Activated T-helper 9 cell treated with anti-CD3 and anti-CD28 coated beads, Interleukin-2, amount 50 U/mL, for 16 hours (primary cell): ENCODE data around the gene DHX9.

ENCODE experiments used
- DNase-seq: peaks from one replicate; pipeline ENCODE4 v3.0.0-alpha.2; 2020; ENCODE audit warnings: low read depth

Gene DHX9

DNA sequence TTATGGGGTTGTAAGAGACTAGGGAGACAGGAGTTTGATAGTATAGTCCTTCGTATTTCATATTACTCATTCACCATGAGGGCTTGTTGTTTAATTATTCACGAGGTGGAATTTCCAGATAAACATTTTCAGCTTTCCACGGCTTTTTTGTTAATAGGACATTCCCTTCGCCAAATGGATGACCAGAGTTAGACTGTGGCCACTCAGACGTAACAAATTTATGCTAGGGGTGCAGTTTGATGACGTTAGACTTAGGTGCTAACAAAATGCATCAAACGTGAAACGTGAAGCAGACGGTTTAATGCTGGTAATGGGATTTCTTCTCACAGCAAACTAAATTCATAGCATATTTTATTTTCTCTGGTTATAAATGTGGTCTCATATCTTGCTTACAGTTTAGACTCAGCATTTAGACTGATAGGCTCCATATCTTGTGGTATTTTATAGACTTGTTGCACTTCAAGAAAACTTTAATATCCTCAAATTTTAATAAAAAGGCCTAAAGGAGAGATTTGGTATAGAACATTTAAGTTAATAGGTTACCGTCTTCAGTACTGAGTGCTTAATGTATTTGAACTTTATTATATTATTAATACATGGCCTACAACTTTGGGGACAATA lies 2.3 kb downstream of the DHX9 start:
- no peak for DNase-seq

DNA sequence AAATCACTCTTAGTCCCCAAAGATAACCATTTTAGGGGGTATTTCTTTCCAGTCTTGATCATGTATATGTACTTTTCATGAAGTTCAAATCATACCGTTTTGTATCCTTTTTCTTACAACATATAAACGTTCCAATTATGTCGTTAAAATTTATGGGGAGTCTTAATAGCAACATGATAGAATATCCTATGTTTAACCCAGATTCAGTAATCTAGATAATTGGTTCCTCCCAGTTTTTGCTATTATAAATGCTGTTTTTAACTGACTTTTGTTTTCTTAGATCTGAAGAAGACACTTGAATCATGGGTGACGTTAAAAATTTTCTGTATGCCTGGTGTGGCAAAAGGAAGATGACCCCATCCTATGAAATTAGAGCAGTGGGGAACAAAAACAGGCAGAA lies 3.1 kb downstream of the DHX9 start:
- DNase-seq, result no peak

DNA sequence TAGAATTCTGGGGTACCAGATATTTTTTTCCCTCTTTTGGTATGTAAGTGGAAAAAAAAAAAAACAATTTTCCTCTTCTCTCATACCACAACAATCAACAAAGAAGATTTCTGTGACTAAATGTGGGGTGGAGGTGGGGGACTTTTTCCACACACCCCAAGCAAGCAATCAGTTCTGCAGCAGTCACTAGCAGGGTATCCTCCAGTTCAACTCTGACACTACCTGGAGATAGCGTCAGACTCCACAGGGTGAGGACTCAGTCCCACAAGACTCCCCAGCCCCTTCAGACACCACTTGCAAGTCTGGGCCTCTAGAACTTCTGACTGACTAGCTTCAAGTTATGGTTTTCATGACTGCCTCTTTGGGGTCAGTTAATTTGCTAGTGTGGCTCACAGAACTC lies 6.2 kb downstream of the DHX9 start:
- DNase-seq, result no peak

DNA sequence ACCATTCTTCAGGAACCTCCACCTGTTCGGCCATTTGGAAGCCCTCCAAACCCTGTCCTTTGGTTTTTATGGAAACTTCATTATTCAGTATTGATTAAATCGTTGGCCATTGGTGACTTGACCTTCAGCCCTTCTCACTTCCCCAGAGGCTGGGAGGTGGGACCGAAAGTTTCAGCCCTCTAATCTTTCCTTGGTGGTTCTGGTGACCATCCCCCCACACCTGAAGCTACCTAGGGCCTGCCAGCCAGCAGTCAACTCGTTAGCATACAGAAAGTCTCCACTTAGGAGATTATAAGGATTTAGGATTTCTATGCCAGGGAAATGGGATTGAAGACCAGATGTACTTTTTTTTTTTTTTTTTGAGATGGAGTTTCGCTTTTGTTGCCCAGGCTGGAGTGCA lies 6.7 kb downstream of the DHX9 start:
- no peak for DNase-seq

DNA sequence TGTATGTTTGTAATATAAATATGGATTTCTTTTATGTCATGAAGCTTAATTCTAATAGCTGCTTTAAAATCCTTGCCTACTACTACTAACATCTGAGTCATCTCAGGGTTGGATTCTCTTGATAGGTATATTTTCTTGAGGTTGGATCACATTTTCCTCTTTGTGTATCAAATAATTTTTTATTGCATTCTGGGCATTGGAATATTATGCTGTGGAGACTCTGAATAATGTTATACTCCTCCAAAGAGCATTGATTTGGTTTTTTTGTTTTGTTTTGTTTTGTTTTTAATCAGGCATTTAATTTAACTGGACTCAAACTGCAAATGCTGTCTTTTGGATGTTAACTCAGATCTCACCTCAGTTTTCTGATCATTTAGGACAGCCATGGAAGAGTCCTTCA lies 8.0 kb downstream of the DHX9 start:
- no peak for DNase-seq

DNA sequence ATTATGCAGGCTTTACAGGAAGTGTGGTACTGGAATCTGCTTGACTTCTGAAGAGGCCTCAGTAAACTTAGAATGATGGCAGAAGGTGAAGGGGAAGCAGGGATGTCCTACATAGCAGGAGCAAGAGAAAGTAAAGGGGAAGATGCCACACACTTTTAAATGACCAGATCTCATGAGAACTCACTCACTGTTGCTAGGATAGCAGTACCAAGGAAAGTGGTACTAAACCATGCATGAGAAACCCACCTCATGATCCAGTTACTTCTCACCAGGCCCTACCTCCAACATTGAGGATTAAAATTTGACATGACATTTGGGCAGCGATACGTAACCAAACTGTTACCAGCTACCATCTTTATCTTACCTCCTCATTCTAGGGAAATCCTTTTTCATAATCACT lies 9.6 kb downstream of the DHX9 start:
- DNase-seq, result no peak

DNA sequence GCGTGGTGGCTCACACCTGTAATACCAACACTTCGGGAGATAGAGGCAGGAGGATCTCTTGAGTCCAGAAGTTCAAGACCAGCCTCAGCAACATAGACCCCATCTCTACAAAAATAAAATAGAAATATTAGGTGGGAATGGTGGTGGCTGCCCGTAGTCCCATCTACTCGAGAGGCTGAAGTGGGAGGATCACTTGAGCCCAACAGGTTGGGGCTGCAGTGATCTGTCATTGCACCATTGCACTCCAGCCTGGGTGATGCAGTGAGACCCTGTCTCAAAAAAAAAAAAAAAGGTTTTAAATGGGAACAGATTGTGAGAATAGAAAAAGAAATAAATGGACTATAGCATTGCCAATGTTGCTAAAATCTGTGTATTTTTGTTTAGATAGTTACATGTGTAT lies 11.2 kb downstream of the DHX9 start:
- DNase-seq, result no peak

DNA sequence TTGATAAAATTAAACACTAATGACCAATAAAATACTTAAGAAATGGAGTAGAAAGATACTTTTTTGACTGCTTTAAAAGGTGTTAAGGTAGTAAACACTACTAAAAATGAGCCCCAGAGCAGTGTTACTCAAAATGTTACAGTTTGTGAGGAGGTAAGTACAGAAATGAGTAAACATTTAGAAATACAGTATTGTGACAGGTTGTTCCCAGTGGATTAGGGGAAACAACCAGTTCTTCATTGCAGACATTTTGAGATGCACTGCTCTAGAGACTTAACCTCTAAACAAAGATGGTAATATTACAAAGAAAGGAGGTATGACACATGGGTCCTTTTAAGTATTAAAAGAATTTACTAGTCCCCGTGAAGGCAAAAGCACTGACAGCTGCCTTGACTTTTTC lies 12.7 kb downstream of the DHX9 start:
- no peak for DNase-seq

DNA sequence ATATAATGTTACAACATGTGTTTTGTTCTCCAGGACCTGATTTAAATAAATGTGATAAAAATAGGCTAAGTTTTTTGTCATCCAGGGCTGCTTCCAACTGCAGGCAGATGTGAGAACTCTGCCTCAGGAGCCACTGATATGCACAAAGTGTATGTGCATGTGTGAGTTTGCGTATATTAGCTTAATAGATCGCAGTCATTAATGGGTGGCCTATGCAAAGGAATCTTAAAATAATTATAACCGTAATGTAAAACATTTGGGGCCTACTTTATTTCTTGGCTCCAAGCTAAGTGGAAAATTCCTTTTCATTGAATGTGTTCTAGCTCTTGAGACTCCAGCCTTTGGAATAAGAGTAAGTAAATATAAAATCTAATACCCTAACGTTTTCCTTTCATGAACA lies 16.8 kb downstream of the DHX9 start:
- no peak for DNase-seq

DNA sequence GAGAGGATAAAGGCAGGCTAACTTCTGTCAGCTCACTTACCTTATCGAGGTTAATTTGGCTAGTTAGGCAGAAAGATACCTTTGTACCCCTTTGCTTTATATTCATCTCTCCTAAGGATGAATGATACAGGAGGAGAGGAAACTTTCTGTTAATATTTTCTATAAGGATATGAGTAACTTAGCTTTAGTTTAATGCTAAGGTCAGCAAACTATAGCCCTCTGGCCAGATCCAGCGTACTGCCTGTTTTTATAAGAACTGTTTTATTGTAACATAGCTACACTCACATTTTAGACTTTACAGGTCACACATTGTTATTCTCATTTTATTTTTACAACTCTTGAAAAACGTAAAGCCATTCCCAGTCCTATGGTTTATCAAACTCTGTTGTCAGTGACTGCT lies 18.1 kb downstream of the DHX9 start:
- DNase-seq, result no peak

DNA sequence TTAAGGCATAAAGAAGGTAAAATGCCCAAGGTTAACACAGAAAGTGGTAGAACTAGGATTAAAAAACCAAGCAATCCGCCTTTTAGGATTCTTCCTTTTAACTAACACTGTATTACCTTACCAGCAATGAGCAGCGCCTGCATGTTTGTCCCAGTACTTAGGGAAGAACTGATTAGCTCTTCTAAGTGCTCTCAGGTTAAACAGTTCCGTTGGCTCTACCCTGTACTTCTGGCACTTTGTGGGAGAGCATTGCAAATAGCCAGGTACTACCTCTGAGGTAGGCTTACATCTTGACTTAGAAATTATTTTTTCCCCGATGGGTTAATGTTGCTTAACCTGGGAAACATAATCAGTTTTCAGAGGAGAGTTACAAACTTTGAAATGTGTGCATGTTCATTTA lies 21.5 kb downstream of the DHX9 start:
- DNase-seq, result no peak

DNA sequence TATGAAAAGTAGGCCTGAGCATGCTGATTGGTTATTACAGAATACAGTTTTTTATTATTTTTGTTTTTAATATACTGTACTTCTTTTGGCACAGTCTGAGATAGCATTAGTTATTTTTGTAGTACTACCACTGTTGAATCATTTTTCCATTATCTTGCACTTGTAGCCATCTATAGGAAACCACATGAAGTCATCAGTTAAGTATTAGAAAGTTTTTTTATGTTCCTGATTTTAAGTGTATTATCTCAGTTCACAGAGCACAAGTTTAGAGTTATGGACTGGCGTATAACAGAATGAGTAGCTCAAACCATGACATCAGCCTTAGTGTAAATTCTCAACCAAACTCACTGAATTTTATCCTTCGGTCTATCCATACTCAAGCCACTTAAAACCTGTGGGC lies 22.8 kb downstream of the DHX9 start:
- DNase-seq, result no peak

DNA sequence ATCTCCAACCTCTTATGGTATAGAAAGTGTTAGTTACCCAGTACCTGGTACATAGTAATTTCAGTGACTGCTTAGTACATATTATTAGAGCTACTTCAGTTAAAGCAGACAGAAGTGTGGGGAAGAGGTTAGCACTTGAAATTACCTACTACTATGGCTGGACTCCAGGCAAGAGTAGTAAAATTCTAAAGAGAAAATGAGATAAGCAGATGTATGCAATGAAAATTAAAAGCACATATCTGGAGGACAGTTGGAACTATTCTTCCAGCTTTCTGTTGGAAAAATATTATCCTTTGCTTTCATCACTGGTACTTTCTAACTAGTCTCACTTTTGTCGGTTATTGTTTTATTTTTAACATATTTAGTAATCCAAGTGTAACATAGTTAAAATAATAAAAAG lies 23.7 kb downstream of the DHX9 start:
- no peak for DNase-seq

DNA sequence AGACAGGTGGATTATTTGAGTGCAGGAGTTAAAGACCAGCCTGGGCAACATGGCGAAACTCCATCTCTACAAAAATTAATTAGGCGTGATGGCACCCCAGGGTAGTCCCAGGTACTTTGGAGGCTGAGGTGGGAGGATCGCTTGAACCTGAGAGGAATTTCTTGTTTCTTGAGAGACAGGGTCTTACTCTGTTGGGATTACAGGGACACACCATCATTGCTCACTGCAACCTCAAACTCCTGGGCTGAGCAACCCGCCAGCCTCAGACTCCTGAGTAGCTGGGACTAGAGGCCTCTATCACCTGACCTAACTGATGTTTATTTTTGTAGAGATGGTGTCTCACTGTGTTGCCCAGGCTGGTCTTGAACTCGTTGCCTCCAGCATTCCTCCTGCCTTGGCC lies 24.8 kb downstream of the DHX9 start:
- no peak for DNase-seq

DNA sequence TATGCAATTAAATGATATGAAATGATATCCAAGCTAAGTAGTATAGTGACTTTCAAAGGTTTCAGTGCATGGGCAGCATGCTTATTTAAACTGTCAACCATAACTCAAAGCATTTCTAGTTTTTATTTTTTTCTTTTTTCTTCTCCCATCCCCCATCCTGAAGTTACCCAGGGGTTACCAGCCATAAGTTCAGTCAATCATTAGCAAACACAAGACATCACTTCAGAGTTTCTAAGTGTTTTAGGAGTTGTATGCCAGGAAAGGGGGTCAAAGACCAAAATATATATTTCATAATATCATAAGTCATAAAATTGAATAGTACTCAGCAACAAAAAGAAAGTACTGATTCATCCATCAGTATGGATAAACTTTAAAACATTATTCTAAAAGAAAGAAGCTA lies 28.7 kb downstream of the DHX9 start:
- no peak for DNase-seq

DNA sequence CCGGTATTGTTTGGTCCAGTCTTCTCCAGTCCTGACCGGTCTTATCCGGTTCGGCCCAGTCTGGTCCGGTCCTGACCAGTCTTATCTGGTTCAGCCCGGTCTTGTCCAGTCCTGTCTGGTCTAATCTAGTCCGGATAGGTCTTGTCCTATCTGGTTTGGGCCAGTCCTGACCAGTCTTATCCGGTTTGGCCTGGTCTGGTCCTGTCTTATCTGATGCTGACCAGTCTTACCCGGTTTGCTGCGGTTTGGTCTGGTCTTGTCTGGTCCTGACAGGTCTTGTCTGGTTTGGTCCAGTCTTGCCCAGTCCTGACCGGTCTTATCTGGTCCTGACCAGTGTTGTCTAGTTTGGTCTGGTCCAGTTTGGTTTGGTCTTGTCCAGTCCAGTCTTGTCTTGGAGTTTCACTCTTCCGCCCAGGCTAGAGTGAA lies 30.1 kb downstream of the DHX9 start:
- DNase-seq, result no peak

DNA sequence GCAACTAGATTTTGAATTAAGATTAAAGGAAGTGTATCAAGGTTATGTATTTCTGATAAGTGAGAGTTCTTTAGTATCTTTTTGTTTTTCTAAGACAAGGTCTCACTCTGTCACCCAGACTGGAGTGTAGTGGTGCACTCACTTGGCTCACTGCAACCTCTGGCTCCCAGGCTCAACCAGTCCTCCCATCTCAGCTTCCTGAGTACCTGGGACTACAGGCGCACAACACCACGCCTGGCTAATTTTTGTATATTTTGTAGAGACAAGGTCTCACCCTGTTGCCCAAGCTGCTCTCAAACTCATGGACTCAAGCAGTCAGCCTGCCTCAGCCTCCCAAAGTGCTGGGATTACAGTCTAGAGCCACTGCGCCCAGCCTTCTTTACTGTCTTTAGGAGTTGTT lies 33.7 kb downstream of the DHX9 start:
- DNase-seq, result no peak

DNA sequence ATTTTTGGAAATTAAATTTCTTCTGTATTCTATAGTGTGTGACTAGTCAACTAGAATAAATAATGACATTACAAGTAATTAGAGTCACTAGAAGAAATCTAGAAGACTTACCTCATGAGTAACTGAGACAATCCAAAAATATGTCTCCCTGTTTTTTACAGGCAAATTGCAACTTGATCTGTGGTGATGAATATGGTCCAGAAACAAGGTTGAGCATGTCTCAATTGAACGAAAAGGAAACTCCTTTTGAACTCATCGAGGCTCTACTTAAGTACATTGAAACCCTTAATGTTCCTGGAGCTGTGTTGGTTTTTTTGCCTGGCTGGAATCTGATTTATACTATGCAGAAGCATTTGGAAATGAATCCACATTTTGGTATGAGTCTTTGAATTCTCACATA lies 36.7 kb downstream of the DHX9 start:
- DNase-seq, result no peak

DNA sequence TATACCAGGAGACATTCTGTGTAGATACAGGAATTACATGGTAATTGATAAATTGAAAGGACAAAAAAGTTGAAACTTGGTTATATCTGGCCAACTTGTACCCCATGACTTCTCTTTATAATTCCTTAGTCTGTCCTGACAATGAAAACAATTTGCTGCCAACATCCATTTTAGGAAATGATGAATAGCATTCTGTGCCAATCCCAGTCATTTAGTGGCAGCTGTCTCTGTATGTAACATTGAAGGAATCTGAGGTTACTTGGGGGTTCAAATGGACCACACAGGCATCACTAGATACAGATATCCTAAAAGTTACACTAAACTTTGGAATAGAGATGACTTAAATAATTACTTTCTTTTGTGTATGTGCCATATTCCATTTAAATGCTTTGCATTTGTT lies 38.2 kb downstream of the DHX9 start:
- no peak for DNase-seq

DNA sequence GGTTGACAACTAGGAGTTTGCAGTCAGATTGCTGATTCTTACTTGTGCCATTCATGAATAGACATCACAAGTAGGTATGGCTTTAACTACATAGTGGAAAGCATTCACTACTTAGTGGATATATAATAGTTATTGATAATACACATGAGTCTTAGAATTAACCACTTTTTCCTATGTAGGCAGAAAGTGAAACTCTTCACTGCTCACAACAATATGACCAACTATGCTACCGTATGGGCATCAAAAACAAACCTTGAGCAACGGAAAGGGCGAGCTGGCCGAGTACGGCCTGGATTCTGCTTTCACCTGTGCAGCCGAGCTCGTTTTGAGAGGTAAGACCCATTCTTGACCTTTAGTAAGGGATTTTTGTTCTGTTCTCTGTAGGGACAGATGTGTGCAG lies 38.7 kb downstream of the DHX9 start:
- no peak for DNase-seq

DNA sequence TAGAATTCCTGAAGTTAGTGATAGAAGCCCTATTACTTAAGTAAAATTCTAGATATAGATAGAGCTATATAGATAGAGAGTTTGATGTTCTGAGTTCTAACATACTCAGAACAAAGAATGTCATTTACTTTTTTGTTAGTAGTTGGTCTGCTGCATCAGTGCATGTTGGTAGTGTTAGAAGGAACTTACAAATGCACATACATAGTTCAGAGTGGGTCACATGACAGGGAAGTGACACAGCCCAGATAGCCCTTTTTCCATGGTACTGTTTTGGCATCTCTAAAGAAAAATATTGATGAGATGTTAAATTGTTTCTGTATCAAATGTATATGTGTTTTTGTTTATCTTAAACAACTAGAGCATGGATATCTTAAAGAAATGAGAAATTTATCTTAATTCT lies 45.7 kb downstream of the DHX9 start:
- no peak for DNase-seq

DNA sequence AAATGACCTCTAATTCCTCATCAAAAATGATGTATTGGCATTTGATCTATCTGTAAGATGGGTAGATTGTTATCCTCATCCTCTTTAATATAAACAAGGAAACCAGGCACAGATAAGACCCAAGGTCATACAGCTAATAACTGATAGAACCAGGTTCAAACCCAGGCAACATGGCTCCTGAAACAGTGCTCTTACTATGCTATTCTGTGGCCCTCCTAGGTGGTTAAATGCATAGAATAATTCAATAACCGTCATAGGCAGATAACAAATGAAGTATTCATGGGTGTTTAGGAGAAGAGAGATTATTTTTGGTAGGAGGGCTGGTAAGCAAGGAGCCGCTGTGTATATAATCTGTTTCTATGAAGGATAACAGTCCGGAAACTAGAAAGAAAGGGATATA lies 46.4 kb downstream of the DHX9 start:
- DNase-seq, result no peak

DNA sequence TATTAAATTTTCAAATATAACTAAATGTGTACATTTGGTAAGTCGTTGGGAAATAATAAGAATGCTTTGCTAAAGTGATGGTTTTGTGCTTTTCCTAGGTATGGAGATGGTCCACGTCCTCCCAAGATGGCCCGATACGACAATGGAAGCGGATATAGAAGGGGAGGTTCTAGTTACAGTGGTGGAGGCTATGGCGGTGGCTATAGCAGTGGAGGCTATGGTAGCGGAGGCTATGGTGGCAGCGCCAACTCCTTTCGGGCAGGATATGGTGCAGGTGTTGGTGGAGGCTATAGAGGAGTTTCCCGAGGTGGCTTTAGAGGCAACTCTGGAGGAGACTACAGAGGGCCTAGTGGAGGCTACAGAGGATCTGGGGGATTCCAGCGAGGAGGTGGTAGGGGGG lies 47.8 kb downstream of the DHX9 start:
- DNase-seq, result no peak

DNA sequence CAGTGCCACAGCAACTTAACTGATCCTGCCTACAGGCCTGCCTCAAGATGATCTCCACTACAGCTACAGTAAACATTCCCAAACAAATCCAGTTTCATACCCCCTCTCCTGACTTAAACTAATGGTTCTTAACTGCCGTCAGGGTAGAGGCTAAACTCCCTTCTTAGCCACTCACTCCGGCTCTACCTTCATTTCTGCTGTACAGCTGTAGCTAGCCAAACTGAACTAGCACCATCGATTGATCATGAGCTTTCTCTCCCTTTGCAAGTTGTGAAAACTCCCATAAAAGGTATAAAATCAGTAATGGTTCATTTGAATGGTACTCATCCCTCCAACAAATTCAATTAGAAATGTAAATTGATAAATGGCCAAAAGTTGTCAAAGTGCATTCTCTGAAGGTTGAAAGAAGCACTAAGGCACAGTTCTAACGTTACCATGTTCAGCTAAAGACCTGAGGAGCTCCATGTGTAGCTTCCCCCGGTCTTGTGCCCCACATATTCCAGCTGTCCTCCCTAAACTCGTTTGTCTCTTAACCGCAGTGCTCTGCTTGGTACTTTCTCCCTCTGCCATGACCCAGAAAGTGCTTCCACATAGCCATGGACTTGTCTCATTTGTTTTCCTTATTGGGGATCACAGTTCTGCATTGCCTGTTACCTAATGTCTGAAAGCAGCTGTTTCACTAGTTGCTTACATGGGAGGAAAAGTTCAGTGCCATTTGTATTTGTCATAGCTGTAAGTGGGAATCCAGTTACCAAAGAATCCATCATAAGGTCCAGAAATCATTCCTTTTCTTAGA lies 49.8 kb downstream of the DHX9 start:
- no peak for DNase-seq
